HepG2 (cell line): ENCODE results near the gene MIS18A. TPM values are rescaled to one million over a fixed set of nuclear protein-coding genes. Genes with fewer than 3 reads are reported as not detected.

Source experiments
- ATAC-seq: fragments of 200-7000 bp; cut with Tn5 transposase; 3 replicates; pipeline ENCODE4 v1.9.1; 2020; ENCODE audit warnings: mild to moderate bottlenecking, moderate library complexity
- BruUV-seq: library from RNA; stranded (reverse); fragments of 400-500 nt; replicated peaks from 2 replicates; lab custom pipeline; 2021; lab: Mats Ljungman, UMichigan
- CTCF ChIA-PET: fragments of 300-600 bp; formaldehyde crosslinking; extraction: SDS; loops from one replicate; lab custom pipeline; 2021; ENCODE audit warnings: low total read pairs, inconsistent platforms, low intra/inter-chr PET ratio; lab: Yijun Ruan, JAX
- POLR2A ChIA-PET: fragments of 350-600 bp; sonication (Branson Sonifier 250); formaldehyde crosslinking; loops from one replicate; lab custom pipeline; 2020; ENCODE audit warnings: antibody characterized with exemption, inconsistent platforms; lab: Yijun Ruan, JAX
- DNase-seq: peaks from one replicate; pipeline ENCODE4 v3.0.0-alpha.2; 2015; ENCODE audit warnings: low spot score
- FAIRE-seq: peaks from 3 replicates; lab custom pipeline; 2011; peaks lifted over from hg19 to GRCh38; lab: Jason Lieb, UNC
- H2AFZ ChIP-seq: one replicate; pipeline ENCODE4 v1.6.1; 2011; ENCODE audit warnings: low read length, inconsistent platforms
- H3K27ac ChIP-seq: fragments of 300-600 bp; 3 replicates; pipeline ENCODE4 v1.8.0; 2011; ENCODE audit warnings: mixed run types, mild to moderate bottlenecking, mixed read lengths, low read length, inconsistent platforms; ENCODE audit not compliant: insufficient read depth; ENCODE audit errors: extremely low read length
- H3K27me3 ChIP-seq, 2 experiments: fragments of 200-600 bp in 1 of 2; 2 replicates in 1 of 2; 3 replicates in 1 of 2; pipeline versions ENCODE4 v1.6.0 to v1.8.0; 2011; ENCODE audit warnings: low read length in 2 of 2, mild to moderate bottlenecking in 2 of 2, moderate library complexity in 2 of 2, inconsistent platforms in 1 of 2; ENCODE audit not compliant: insufficient read depth in 2 of 2, control insufficient read depth in 1 of 2
- H3K36me3 ChIP-seq, 2 experiments: fragments of 200-600 bp in 1 of 2; replicated peaks in 1 of 2; 2 replicates in 1 of 2; 3 replicates in 1 of 2; pipeline versions ENCODE4 v1.5.1 to v1.8.0; 2011; ENCODE audit warnings: low read length in 2 of 2, inconsistent platforms in 1 of 2; ENCODE audit not compliant: insufficient read depth in 2 of 2, control insufficient read depth in 1 of 2
- H3K4me1 ChIP-seq: 2 replicates; pipeline ENCODE4 v1.5.1; 2012; ENCODE audit warnings: low read length, inconsistent platforms; ENCODE audit not compliant: insufficient read depth
- H3K4me2 ChIP-seq: 2 replicates; pipeline ENCODE4 v1.6.0; 2011; ENCODE audit warnings: low read depth, low read length, inconsistent platforms
- H3K4me3 ChIP-seq, 3 experiments: fragments of 200-600 bp in 1 of 3; sonication (generic), shearing (Covaris generic) in 1 of 3; replicated peaks in 1 of 3; 2 replicates each; pipeline ENCODE4 v1.5.1; 2011 to 2016; ENCODE audit warnings: low read length in 3 of 3, inconsistent platforms in 2 of 3, low read depth in 2 of 3, mild to moderate bottlenecking in 2 of 3, control low read depth in 1 of 3, mixed read lengths in 1 of 3; ENCODE audit not compliant: insufficient read depth in 1 of 3
- H3K79me2 ChIP-seq: one replicate; pipeline ENCODE4 v1.6.1; 2011; ENCODE audit warnings: low read length, inconsistent platforms; ENCODE audit not compliant: insufficient read depth
- H3K9ac ChIP-seq: 2 replicates; pipeline ENCODE4 v1.6.0; 2011; ENCODE audit warnings: mild to moderate bottlenecking, low read depth, low read length, inconsistent platforms; ENCODE audit not compliant: insufficient read depth
- H3K9me3 ChIP-seq: 2 replicates; pipeline ENCODE4 v1.5.1; 2012; ENCODE audit warnings: mild to moderate bottlenecking, low read length
- H4K20me1 ChIP-seq: 2 replicates; pipeline ENCODE4 v1.6.0; 2011; ENCODE audit warnings: inconsistent platforms, mild to moderate bottlenecking, low read length, moderate library complexity; ENCODE audit not compliant: insufficient read depth
- ARNT2 ChIP-seq: sonication (generic); formaldehyde crosslinking; IDR thresholded peaks from 2 replicates; pipeline ENCODE4 v1.8.0; 2022; ENCODE audit warnings: mild to moderate bottlenecking, low read depth, missing genetic modification reagents, moderate library complexity
- CAMTA2 ChIP-seq: sonication (generic); formaldehyde crosslinking; IDR thresholded peaks from 2 replicates; pipeline ENCODE4 v1.4.0; 2020; ENCODE audit warnings: mild to moderate bottlenecking, missing genetic modification reagents, borderline replicate concordance
- GLI4 ChIP-seq: sonication (generic); formaldehyde crosslinking; IDR thresholded peaks from 2 replicates; pipeline ENCODE4 v1.5.1; 2020; ENCODE audit warnings: missing genetic modification reagents, mild to moderate bottlenecking, moderate library complexity, borderline replicate concordance
- IRF1 ChIP-seq: sonication (generic); formaldehyde crosslinking; IDR thresholded peaks from 2 replicates; pipeline ENCODE4 v1.4.0; 2020; ENCODE audit warnings: low read depth, mild to moderate bottlenecking, missing genetic modification reagents
- PHF21A ChIP-seq: sonication (generic); formaldehyde crosslinking; IDR thresholded peaks from 2 replicates; pipeline ENCODE4 v1.5.0; 2020; ENCODE audit warnings: mild to moderate bottlenecking, missing genetic modification reagents
- PLSCR1 ChIP-seq: sonication (generic); formaldehyde crosslinking; IDR thresholded peaks from 2 replicates; pipeline ENCODE4 v1.5.0; 2020; ENCODE audit warnings: missing genetic modification reagents, mild to moderate bottlenecking, borderline replicate concordance
- SOX6 ChIP-seq, 2 experiments: fragments of 450-650 bp in 1 of 2; sonication (generic) in 1 of 2; formaldehyde crosslinking in 1 of 2; IDR thresholded peaks; 2 replicates each; pipeline versions ENCODE4 v1.4.0 to v1.6.1; 2017 to 2020; ENCODE audit warnings: antibody characterized with exemption in 1 of 2, mild to moderate bottlenecking in 1 of 2, missing genetic modification reagents in 1 of 2
- TCF7L2 ChIP-seq: IDR thresholded peaks from 2 replicates; pipeline ENCODE4 v1.6.1; 2011; ENCODE audit warnings: mild to moderate bottlenecking, low read depth, low read length, moderate library complexity
- ZNF720 ChIP-seq: sonication (generic); formaldehyde crosslinking; IDR thresholded peaks from 2 replicates; pipeline ENCODE4 v1.4.0; 2020; ENCODE audit warnings: missing genetic modification reagents
- ZSCAN25 ChIP-seq: sonication (generic); formaldehyde crosslinking; IDR thresholded peaks from 2 replicates; pipeline ENCODE4 v1.8.0; 2022; ENCODE audit warnings: mild to moderate bottlenecking, missing genetic modification reagents
- WGBS: methylation state at CpG from one replicate; pipeline ENCODE4 v1.1.6; 2017; ENCODE audit warnings: low lambda C conversion rate; 5-methylcytosine and 5-hydroxymethylcytosine counted together
- in situ Hi-C: cut with HindIII; loops from 2 replicates; pipeline ENCODE4 v1.10.0; 2017; ENCODE audit warnings: low pct_unique_long_range_greater_than_20kb; ENCODE audit not compliant: extremely low pct_ligation_motif_present
- intact Hi-C: fragments of 100-400 bp; cut with micrococcal nuclease; formaldehyde crosslinking; loops from one replicate; pipeline ENCODE4 v1.10.0; 2022; ENCODE audit not compliant: unreplicated experiment
- polyA plus RNA-seq, 8 experiments: library from polyadenylated mRNA; depleted of rRNA in 3 of 8; stranded (reverse) in 7 of 8; unstranded in 1 of 8; fragments of >200 nt; fragmentation: Illumina TruSeq in 4 of 8; extraction: Trizol in 4 of 8; gene quantifications; 2 replicates each; pipeline versions ENCODE4 v1.2.1 to v1.2.3, GENCODE V29; 2011 to 2016; ENCODE audit warnings: low read depth in 4 of 8, missing spikeins in 1 of 8, mixed read lengths in 1 of 8; ENCODE audit not compliant: insufficient read depth in 1 of 8
- total RNA-seq, 5 experiments: library from RNA; depleted of rRNA; stranded (reverse); fragments of >200 nt; fragmentation: Illumina TruSeq; extraction: Trizol; gene quantifications; 2 replicates each; pipeline ENCODE4 v1.2.3, GENCODE V29; 2016; ENCODE audit warnings: low read depth in 1 of 5

The MIS18A gene
- total and polyA plus RNA-seq, 2 of the 13 experiments (the other 11 are each of a cell fraction or from before 2014, with no cell fraction given) = 11.2 to 41.4 TPM

- H3K4me2 ChIP-seq = no peak overlapping the region
- no peak overlapping the region for H3K4me3 ChIP-seq
- ATAC-seq = no peak
- H4K20me1 ChIP-seq = no peaks in the 10 kb centered on the region
- no peak overlapping the region for H3K27ac ChIP-seq
- 90% methylated on average over 6 of the region's 6 CpGs for WGBS
- H3K27me3 ChIP-seq = no peaks in the 10 kb centered on the region
- H3K4me1 ChIP-seq = peaks cover 44% of the 10 kb centered on the region
- no TSS peak for BruUV-seq
- intact Hi-C loops (loop anchor here (5.0 kb wide), 1 partner anchor 33 kb away; no protein-coding TSS in a partner anchor), in situ Hi-C loops (no loop called here)
- H3K79me2 ChIP-seq = no peaks in the 10 kb centered on the region
- no peaks in the 10 kb centered on the region for H3K36me3 ChIP-seq
- no peak overlapping the region for H2AFZ ChIP-seq
- H3K9me3 ChIP-seq = no peaks in the 10 kb centered on the region
- no peak for DNase-seq
- FAIRE-seq = no peak
- TF ChIP-seq ZNF720 = no peak
- TF ChIP-seq PLSCR1 (CRISPR knock-in tag) = no peak
- TF ChIP-seq ARNT2 (CRISPR knock-in tag) = no peak
- no peak for TF ChIP-seq ZSCAN25
- no peak for TF ChIP-seq SOX6 (IDR thresholded peaks at IDR 0.05)
- no peak for TF ChIP-seq SOX6 (CRISPR knock-in tag; IDR thresholded peaks at IDR 0.05)
- TF ChIP-seq CAMTA2 (CRISPR knock-in tag) = no peak
- no peak for TF ChIP-seq TCF7L2
- TF ChIP-seq GLI4 (CRISPR knock-in tag) = no peak
- TF ChIP-seq IRF1 = no peak
- TF ChIP-seq PHF21A (CRISPR knock-in tag) = no peak
- ChIA-PET CTCF (no interaction called here), POLR2A (no interaction called here)
- no peak overlapping the region for H3K9ac ChIP-seq
Observed at GRCh38 chr21:32299695-32300094, 20.8 kb upstream of the MIS18A start.
